HEK293 (cell line): Measurements from ENCODE around the gene APBB1.

Experiments
- CTCF ChIA-PET: fragments of 350-600 bp; formaldehyde crosslinking; extraction: SDS; loops from one replicate; lab custom pipeline; 2021; ENCODE audit warnings: antibody characterized with exemption; lab: Yijun Ruan, JAX
- POLR2A ChIA-PET: fragments of 300-600 bp; formaldehyde crosslinking; extraction: SDS; loops from one replicate; lab custom pipeline; 2020; ENCODE audit warnings: antibody characterized with exemption, inconsistent platforms; lab: Yijun Ruan, JAX
- H3K27ac ChIP-seq: fragments of 200-500 bp; sonication (Bioruptor generic); 2 replicates; pipeline ENCODE4 v1.5.1; 2014; ENCODE audit warnings: low read depth, low read length, control low read depth, inconsistent platforms; ENCODE audit errors: extremely low read depth
- H3K36me3 ChIP-seq, 2 experiments: fragments of 200-500 bp in 1 of 2; sonication (Bioruptor generic) in 1 of 2; 1 replicate in 1 of 2; 2 replicates in 1 of 2; pipeline ENCODE4 v1.5.1; 2014 to 2017; ENCODE audit warnings: inconsistent platforms in 2 of 2, low read length in 2 of 2; ENCODE audit not compliant: control insufficient read depth in 2 of 2, insufficient read depth in 1 of 2
- H3K4me1 ChIP-seq: fragments of 200-500 bp; sonication (Bioruptor generic); 2 replicates; pipeline ENCODE4 v1.5.1; 2014; ENCODE audit warnings: mild to moderate bottlenecking, low read length, inconsistent platforms; ENCODE audit not compliant: control insufficient read depth, insufficient read depth
- H3K4me3 ChIP-seq: 2 replicates; pipeline ENCODE4 v1.5.1; 2011; ENCODE audit warnings: low read depth, mild to moderate bottlenecking, control low read depth, low read length, moderate library complexity
- H3K9me3 ChIP-seq: fragments of 200-500 bp; sonication (Bioruptor generic); 2 replicates; pipeline ENCODE4 v1.5.1; 2014; ENCODE audit warnings: low read depth, low read length, inconsistent platforms; ENCODE audit not compliant: control insufficient read depth, insufficient read depth
- GLIS1 ChIP-seq: fragments of 450-650 bp; formaldehyde crosslinking; IDR thresholded peaks from 2 replicates; pipeline ENCODE4 v1.5.1; 2016; ENCODE audit warnings: missing biosample characterization, missing genetic modification characterization
- IKZF3 ChIP-seq: fragments of 450-650 bp; IDR thresholded peaks from 2 replicates; pipeline ENCODE4 v1.5.0; 2018; ENCODE audit warnings: missing biosample characterization, mild to moderate bottlenecking, missing genetic modification characterization, moderate library complexity
- KLF1 ChIP-seq: fragments of 450-650 bp; formaldehyde crosslinking; IDR thresholded peaks from 2 replicates; pipeline ENCODE4 v1.5.1; 2016; ENCODE audit warnings: missing biosample characterization, missing genetic modification characterization
- KLF10 ChIP-seq: fragments of 450-650 bp; IDR thresholded peaks from 2 replicates; pipeline ENCODE4 v1.5.1; 2018; ENCODE audit warnings: missing biosample characterization, mild to moderate bottlenecking, missing genetic modification characterization
- KLF17 ChIP-seq: fragments of 450-650 bp; formaldehyde crosslinking; IDR thresholded peaks from 2 replicates; pipeline ENCODE4 v1.5.1; 2016; ENCODE audit warnings: missing biosample characterization, missing genetic modification characterization
- MEIS1 ChIP-seq: sonication (generic); formaldehyde crosslinking; IDR thresholded peaks from 2 replicates; pipeline ENCODE4 v1.8.1; 2022; ENCODE audit warnings: missing genetic modification reagents, mild to moderate bottlenecking, borderline replicate concordance
- MYNN ChIP-seq: fragments of 450-650 bp; formaldehyde crosslinking; IDR thresholded peaks from 2 replicates; pipeline ENCODE4 v1.5.1; 2016; ENCODE audit warnings: missing biosample characterization, missing genetic modification characterization, borderline replicate concordance
- SP2 ChIP-seq: fragments of 450-650 bp; formaldehyde crosslinking; IDR thresholded peaks from 2 replicates; pipeline ENCODE4 v1.5.1; 2016; ENCODE audit warnings: missing biosample characterization, missing genetic modification characterization
- SP7 ChIP-seq: fragments of 450-650 bp; formaldehyde crosslinking; IDR thresholded peaks from 2 replicates; pipeline ENCODE4 v1.5.1; 2016; ENCODE audit warnings: missing biosample characterization, missing genetic modification characterization
- TCF7L2 ChIP-seq: IDR thresholded peaks from 2 replicates; pipeline ENCODE4 v1.6.1; 2011; ENCODE audit warnings: low read depth, mild to moderate bottlenecking, inconsistent platforms, low read length, moderate library complexity, borderline replicate concordance
- ZBTB1 ChIP-seq: fragments of 450-650 bp; formaldehyde crosslinking; IDR thresholded peaks from 2 replicates; pipeline ENCODE4 v1.5.1; 2016; ENCODE audit warnings: missing biosample characterization, missing genetic modification characterization
- ZBTB20 ChIP-seq: fragments of 450-650 bp; formaldehyde crosslinking; IDR thresholded peaks from 2 replicates; pipeline ENCODE4 v1.5.1; 2016; ENCODE audit warnings: missing biosample characterization, missing genetic modification characterization
- ZBTB21 ChIP-seq: fragments of 450-650 bp; formaldehyde crosslinking; IDR thresholded peaks from 2 replicates; pipeline ENCODE4 v1.5.1; 2017; ENCODE audit warnings: missing biosample characterization, missing genetic modification characterization
- ZBTB26 ChIP-seq: fragments of 450-650 bp; formaldehyde crosslinking; optimal IDR thresholded peaks from 2 replicates; pipeline ENCODE3; 2016; ENCODE audit warnings: missing biosample characterization, mild to moderate bottlenecking, missing genetic modification characterization
- ZBTB49 ChIP-seq: fragments of 450-650 bp; formaldehyde crosslinking; IDR thresholded peaks from 2 replicates; pipeline ENCODE4 v1.5.1; 2016; ENCODE audit warnings: missing biosample characterization, missing genetic modification characterization, low read depth
- ZFP69B ChIP-seq: fragments of 450-650 bp; formaldehyde crosslinking; IDR thresholded peaks from 2 replicates; pipeline ENCODE4 v1.5.1; 2016; ENCODE audit warnings: missing biosample characterization, missing genetic modification characterization
- ZNF140 ChIP-seq: fragments of 450-650 bp; formaldehyde crosslinking; IDR thresholded peaks from 2 replicates; pipeline ENCODE4 v1.5.1; 2016; ENCODE audit warnings: missing biosample characterization, missing genetic modification characterization
- ZNF184 ChIP-seq: fragments of 450-650 bp; IDR thresholded peaks from 2 replicates; pipeline ENCODE4 v1.5.1; 2018; ENCODE audit warnings: missing biosample characterization, mild to moderate bottlenecking, missing genetic modification characterization
- ZNF2 ChIP-seq: fragments of 450-650 bp; formaldehyde crosslinking; IDR thresholded peaks from 2 replicates; pipeline ENCODE4 v1.5.1; 2016; ENCODE audit warnings: missing biosample characterization, missing genetic modification characterization
- ZNF24 ChIP-seq: fragments of 450-650 bp; formaldehyde crosslinking; IDR thresholded peaks from 2 replicates; pipeline ENCODE4 v1.5.1; 2016; ENCODE audit warnings: missing biosample characterization, missing genetic modification characterization
- ZNF335 ChIP-seq: fragments of 450-650 bp; formaldehyde crosslinking; conservative IDR thresholded peaks from 2 replicates; pipeline ENCODE4 v1.5.1; 2016; ENCODE audit warnings: missing biosample characterization, missing genetic modification characterization
- ZNF350 ChIP-seq: fragments of 450-650 bp; formaldehyde crosslinking; IDR thresholded peaks from 2 replicates; pipeline ENCODE4 v1.5.0; 2017; ENCODE audit warnings: missing biosample characterization, mild to moderate bottlenecking, missing genetic modification characterization
- ZNF394 ChIP-seq: fragments of 450-650 bp; formaldehyde crosslinking; IDR thresholded peaks from 2 replicates; pipeline ENCODE4 v1.5.1; 2016; ENCODE audit warnings: missing biosample characterization, missing genetic modification characterization, mild to moderate bottlenecking, moderate library complexity, borderline replicate concordance
- ZNF398 ChIP-seq: fragments of 450-650 bp; formaldehyde crosslinking; IDR thresholded peaks from 2 replicates; pipeline ENCODE4 v1.5.1; 2017; ENCODE audit warnings: missing biosample characterization, missing genetic modification characterization
- ZNF473 ChIP-seq: fragments of 450-650 bp; formaldehyde crosslinking; IDR thresholded peaks from 2 replicates; pipeline ENCODE4 v1.5.1; 2017; ENCODE audit warnings: missing biosample characterization, missing genetic modification characterization
- ZNF561 ChIP-seq: fragments of 450-650 bp; IDR thresholded peaks from 2 replicates; pipeline ENCODE4 v1.5.1; 2018; ENCODE audit warnings: missing biosample characterization, missing genetic modification characterization, borderline replicate concordance
- ZNF596 ChIP-seq: fragments of 450-650 bp; IDR thresholded peaks from 2 replicates; pipeline ENCODE4 v1.5.0; 2018; ENCODE audit warnings: missing biosample characterization, mild to moderate bottlenecking, missing genetic modification characterization, moderate library complexity
- ZNF629 ChIP-seq: fragments of 450-650 bp; formaldehyde crosslinking; IDR thresholded peaks from 2 replicates; pipeline ENCODE4 v1.5.1; 2017; ENCODE audit warnings: missing biosample characterization, missing genetic modification characterization
- ZNF768 ChIP-seq: fragments of 450-650 bp; formaldehyde crosslinking; IDR thresholded peaks from 2 replicates; pipeline ENCODE4 v1.5.1; 2018; ENCODE audit warnings: missing biosample characterization, mild to moderate bottlenecking, missing genetic modification characterization
- ZNF785 ChIP-seq: fragments of 450-650 bp; formaldehyde crosslinking; IDR thresholded peaks from 2 replicates; pipeline ENCODE4 v1.5.1; 2016; ENCODE audit warnings: missing biosample characterization, missing genetic modification characterization
- ZNF843 ChIP-seq: fragments of 450-650 bp; formaldehyde crosslinking; IDR thresholded peaks from 2 replicates; pipeline ENCODE4 v1.5.1; 2016; ENCODE audit warnings: missing biosample characterization, missing genetic modification characterization
- ZXDB ChIP-seq: fragments of 450-650 bp; formaldehyde crosslinking; IDR thresholded peaks from 2 replicates; pipeline ENCODE4 v1.5.1; 2016; ENCODE audit warnings: missing biosample characterization, missing genetic modification characterization

The APBB1 gene

GRCh38 chr11:6389905-6390717, 28.8 kb downstream of the APBB1 start, which contains the start of gene SMPD1 (continued):
- peak; percentile 89 for TF ChIP-seq KLF1
- TF ChIP-seq ZNF24 (tag by site-specific recombination): no peak
- TF ChIP-seq ZNF350 (tag by site-specific recombination): no peak
- TF ChIP-seq ZXDB (tag by site-specific recombination): peak; percentile 93
- peak; percentile 80 for TF ChIP-seq ZBTB20
- TF ChIP-seq IKZF3: peak; percentile 68
- TF ChIP-seq ZNF394 (tag by site-specific recombination): no peak
- peak; percentile 87 for TF ChIP-seq ZNF398 (tag by site-specific recombination)
- TF ChIP-seq GLIS1: peak; percentile 91
- TF ChIP-seq SP7: peak; percentile 86
- TF ChIP-seq ZBTB26 (tag by site-specific recombination): peak; percentile 69
- peak; percentile 78 for TF ChIP-seq ZNF629 (tag by site-specific recombination)
- TF ChIP-seq KLF17 (tag by site-specific recombination): peak; percentile 53; the same call in 1 of the 2 replicates
- TF ChIP-seq ZBTB21 (tag by site-specific recombination): peak; percentile 52; the same call in 1 of the 2 replicates
- TF ChIP-seq KLF10: peak; percentile 90
- TF ChIP-seq ZNF2 (tag by site-specific recombination): no peak
- TF ChIP-seq ZNF561 (tag by site-specific recombination): 0 out of 2 replicates have a peak, but pooled peaks have one; percentile 51
- peak; percentile 88 for TF ChIP-seq SP2
- TF ChIP-seq TCF7L2: peak; percentile 55; the same call in 1 of the 2 replicates
- TF ChIP-seq ZNF335 (tag by site-specific recombination): peak; percentile 86

- no peaks in the 10 kb centered on the region for H3K4me1 ChIP-seq
- no peak overlapping the region for H3K27ac ChIP-seq
- peaks cover 0 to 11% of the 10 kb centered on the region in 2 experiments; a peak in 1 of 3 replicates for H3K36me3 ChIP-seq
- no peaks in the 10 kb centered on the region for H3K9me3 ChIP-seq
- no peak for TF ChIP-seq ZNF473 (tag by site-specific recombination)
- TF ChIP-seq MEIS1: no peak
- TF ChIP-seq MYNN (tag by site-specific recombination): no peak
- no peak for TF ChIP-seq ZBTB49 (tag by site-specific recombination)
- TF ChIP-seq ZNF785 (tag by site-specific recombination): no peak
- TF ChIP-seq ZNF140 (tag by site-specific recombination): no peak
- TF ChIP-seq ZNF184 (tag by site-specific recombination): no peak
- no peak for TF ChIP-seq ZBTB21 (tag by site-specific recombination)
- no peak for TF ChIP-seq ZNF561 (tag by site-specific recombination)
- TF ChIP-seq ZNF768 (tag by site-specific recombination): no peak
- TF ChIP-seq ZFP69B (tag by site-specific recombination): no peak
- TF ChIP-seq ZBTB1 (tag by site-specific recombination): no peak
- no peak for TF ChIP-seq ZNF596 (tag by site-specific recombination)
- TF ChIP-seq ZNF843 (tag by site-specific recombination): no peak
- ChIA-PET POLR2A (interaction anchor here (0.9 to 4.6 kb wide), 2 partner anchors 30 to 93 kb away, joined by 3 to 26 read pairs; partner anchors contain the start of genes APBB1, ARFIP2 and TIMM10B), CTCF (interaction anchor here (1.0 to 3.1 kb wide), 2 partner anchors 10 to 26 kb away, joined by 7 to 27 read pairs; no protein-coding TSS in a partner anchor)
- H3K4me3 ChIP-seq: no peak overlapping the region
These were observed 30.1 kb downstream of the APBB1 start for GRCh38 chr11:6388748-6389147.
